Stimulated activated CD8-positive, alpha-beta memory T cell treated with anti-CD3 and anti-CD28 coated beads, Interleukin-15, amount 100 ng/mL, for 24 hours (primary cell): ENCODE results near the gene ADAR.

ENCODE experiments used
- DNase-seq: peaks from one replicate; pipeline ENCODE4 v3.0.0-alpha.2; 2020; ENCODE audit warnings: low read depth

Gene ADAR

GRCh38 chr1:154582885-154583284, 25.1 kb downstream of the ADAR start:
- no peak for DNase-seq

GRCh38 chr1:154581766-154582165, 26.2 kb downstream of the ADAR start:
- no peak for DNase-seq

- no peak for DNase-seq
Observed at GRCh38 chr1:154579374-154579773, 28.6 kb downstream of the ADAR start.

- no peak for DNase-seq
Observed at GRCh38 chr1:154578058-154578418, 29.9 kb downstream of the ADAR start.

- no peak for DNase-seq
Observed at GRCh38 chr1:154577346-154578057, 30.5 kb downstream of the ADAR start.

GRCh38 chr1:154575951-154576566, 31.9 kb downstream of the ADAR start:
- no peak for DNase-seq

GRCh38 chr1:154575147-154575927, 32.6 kb downstream of the ADAR start:
- no peak for DNase-seq

- DNase-seq, result no peak
Observed at GRCh38 chr1:154574716-154575115, 33.3 kb downstream of the ADAR start.

- DNase-seq, result no peak
Observed at GRCh38 chr1:154573168-154573510, 34.8 kb downstream of the ADAR start.

GRCh38 chr1:154572468-154573167, 35.4 kb downstream of the ADAR start:
- DNase-seq, result no peak

GRCh38 chr1:154571964-154572288, 36.1 kb downstream of the ADAR start:
- DNase-seq, result no peak

- no peak for DNase-seq
Observed at GRCh38 chr1:154571244-154571963, 36.6 kb downstream of the ADAR start.

GRCh38 chr1:154568157-154568815, 39.7 kb downstream of the ADAR start:
- DNase-seq, result no peak

GRCh38 chr1:154567386-154568156, 40.4 kb downstream of the ADAR start, which contains the start of gene CHRNB2:
Gene CHRNB2 (plus strand): TSS chr1:154567778. CDS start chr1:154568045, 267 bp downstream.
- DNase-seq, result peak; percentile 61

- no peak for DNase-seq
Observed at GRCh38 chr1:154565876-154566275, 42.1 kb downstream of the ADAR start.

- DNase-seq, result peak; percentile 47
Observed at GRCh38 chr1:154559466-154560044, 48.4 kb downstream of the ADAR start.

- DNase-seq, result peak; percentile 95
Observed at GRCh38 chr1:154558720-154559465, 49.1 kb downstream of the ADAR start.

- no peak for DNase-seq
Observed at GRCh38 chr1:154557939-154558719, 49.9 kb downstream of the ADAR start, which contains the start of gene UBE2Q1. Gene UBE2Q1 (minus strand): TSS chr1:154558662. CDS start chr1:154558553, 109 bp downstream.
